ENCODE results near the gene DPP9. TPM values are rescaled to one million over a fixed set of nuclear protein-coding genes. Genes with fewer than 3 reads are reported as not detected.

DPP9 gene
- total RNA-seq, 1 donor from 2014 or later = 53.8 TPM

DNA sequence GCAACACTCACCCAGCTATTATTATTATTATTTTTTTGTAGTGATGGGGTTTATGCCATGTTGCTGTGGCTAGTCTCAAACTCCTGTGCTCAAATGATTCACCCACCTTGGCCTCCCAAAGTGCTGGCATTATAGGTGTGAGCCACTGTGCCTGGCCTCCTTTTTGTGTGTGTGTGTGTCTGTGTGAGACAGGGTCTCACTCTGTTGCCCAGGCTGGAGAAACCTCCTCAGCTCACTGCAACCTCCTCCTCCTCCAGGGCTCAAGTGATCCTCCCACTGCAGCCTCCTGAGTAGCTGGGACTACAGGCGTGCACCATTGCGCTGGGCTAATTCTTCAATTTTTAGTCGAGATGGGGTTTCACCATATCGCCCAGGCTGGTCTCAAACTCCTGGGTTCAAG, 49.9 kb downstream of the DPP9 start:
- Histone ChIP-seq H3K27me3 (no peaks in the 10 kb centered on the region), H3K27ac (no peak overlapping the region), H3K4me3 (no peak overlapping the region), H3K9me3 (no peaks in the 10 kb centered on the region), H3K36me3 (peaks cover 0 to 18% of the 10 kb centered on the region in 2 donors), H3K4me1 (peaks cover 22% of the 10 kb centered on the region)
- TF ChIP-seq POLR2AphosphoS5 (IDR thresholded peaks at IDR 0.05; ENCODE audit: insufficient read depth in 1 of 2, low read depth in 1 of 2) (no peak), CTCF (IDR thresholded peaks at IDR 0.05) (no peak), POLR2A (IDR thresholded peaks at IDR 0.05) (no peak)
- intact Hi-C loops (cut with DNase I) = no loop called here
- no peak for DNase-seq (ENCODE audit: extremely low spot score in 2 of 2)

DNA sequence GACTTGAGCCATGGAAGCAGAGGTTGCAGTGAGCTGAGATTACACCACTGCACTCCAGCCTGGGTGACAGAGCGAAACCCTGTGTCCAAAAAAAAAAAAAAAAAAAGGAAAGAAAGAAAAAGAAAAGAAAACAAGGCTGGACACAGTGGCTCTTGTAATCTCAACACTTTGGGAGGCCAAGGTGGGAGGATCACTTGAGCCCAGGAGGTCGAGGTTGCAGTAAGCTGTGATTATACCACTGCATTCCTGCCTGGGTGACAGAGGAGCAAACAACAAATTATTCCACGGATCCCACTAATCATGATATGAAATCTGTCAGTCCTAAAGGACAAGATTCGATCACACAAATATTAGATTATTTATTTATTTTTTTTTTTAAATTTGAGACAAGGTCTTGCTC, 50.4 kb downstream of the DPP9 start:
- Histone ChIP-seq H3K9me3 (no peaks in the 10 kb centered on the region), H3K36me3 (peaks cover 0 to 19% of the 10 kb centered on the region in 2 donors), H3K27me3 (no peaks in the 10 kb centered on the region), H3K4me1 (peaks cover 27% of the 10 kb centered on the region), H3K27ac (no peak overlapping the region), H3K4me3 (no peak overlapping the region)
- intact Hi-C loops (cut with DNase I) = no loop called here
- no peak for DNase-seq (ENCODE audit: extremely low spot score in 2 of 2)
- TF ChIP-seq POLR2AphosphoS5 (IDR thresholded peaks at IDR 0.05; ENCODE audit: insufficient read depth in 1 of 2, low read depth in 1 of 2) (no peak), CTCF (IDR thresholded peaks at IDR 0.05) (no peak), POLR2A (IDR thresholded peaks at IDR 0.05) (no peak)

GRCh38 chr19:4671185-4671851, 52.3 kb downstream of the DPP9 start:
- peaks cover 28% of the 10 kb centered on the region for H3K4me1 ChIP-seq
- H3K27me3 ChIP-seq = no peaks in the 10 kb centered on the region
- no peaks in the 10 kb centered on the region for H3K9me3 ChIP-seq
- intact Hi-C loops (cut with DNase I) = no loop called here
- peak overlapping the region; percentile 69 for H3K27ac ChIP-seq
- no peak for DNase-seq (ENCODE audit: extremely low spot score in 2 of 2)
- H3K36me3 ChIP-seq = peaks cover 0 to 23% of the 10 kb centered on the region in 2 donors
- TF ChIP-seq POLR2A (IDR thresholded peaks at IDR 0.05) (no peak), CTCF (IDR thresholded peaks at IDR 0.05) (no peak), POLR2AphosphoS5 (IDR thresholded peaks at IDR 0.05; ENCODE audit: insufficient read depth in 1 of 2, low read depth in 1 of 2) (no peak)
- no peak overlapping the region for H3K4me3 ChIP-seq

DNA sequence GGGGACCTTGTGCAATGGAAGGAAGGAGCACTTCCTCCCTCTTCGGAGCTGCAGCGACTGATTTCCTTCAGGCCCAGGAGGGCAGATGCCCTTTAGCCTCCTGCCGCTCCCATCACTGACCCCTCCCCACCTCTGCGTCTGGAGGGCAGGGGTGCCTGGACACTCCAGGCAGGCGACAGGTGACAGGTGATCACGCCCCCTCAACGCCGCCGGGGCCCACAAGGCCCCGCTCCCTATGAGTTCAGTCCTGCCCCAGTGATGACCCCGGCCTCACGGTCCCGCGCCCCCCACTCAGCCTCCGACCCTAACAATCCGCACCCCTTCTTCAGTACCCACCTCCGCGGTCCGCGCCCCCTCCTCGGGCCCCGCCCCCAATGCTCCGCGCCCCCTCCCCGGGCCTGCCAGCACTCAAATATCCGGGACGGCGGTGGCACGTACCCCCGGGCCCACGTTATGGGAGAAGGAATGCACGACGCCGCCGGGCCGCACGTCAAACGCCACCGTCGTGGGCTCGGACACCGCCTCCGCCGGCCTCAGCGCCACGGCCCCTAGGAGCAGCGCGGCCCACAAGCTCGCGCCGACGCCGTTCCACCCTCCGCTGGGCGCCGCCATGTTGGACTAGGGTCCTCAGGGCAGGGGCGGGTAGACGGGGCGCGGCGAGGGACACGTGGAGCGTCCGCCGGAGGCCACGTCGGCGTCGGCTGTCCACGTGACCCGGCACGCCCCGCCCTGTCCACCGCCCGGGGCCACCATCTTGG, 53.7 kb downstream of the DPP9 start, which contains the start of gene MYDGF:
Gene MYDGF, minus strand, starts transcription at position 620 of the 758 bp plus-strand sequence. Its CDS starts 8 bp downstream, at position 612.
- TF ChIP-seq CTCF (IDR thresholded peaks at IDR 0.05) = no peak
- no peak for TF ChIP-seq POLR2A (IDR thresholded peaks at IDR 0.05)
- TF ChIP-seq POLR2AphosphoS5 (IDR thresholded peaks at IDR 0.05; ENCODE audit: insufficient read depth in 1 of 2, low read depth in 1 of 2) = peak in 1 of 2 donors; percentile 52
- Histone ChIP-seq H3K4me1 (peaks cover 28% of the 10 kb centered on the region), H3K36me3 (peaks cover 0 to 30% of the 10 kb centered on the region in 2 donors), H3K27ac (peak within 1 kb of the TSS; percentile 69), H3K27me3 (no peaks in the 10 kb centered on the region), H3K9me3 (no peaks in the 10 kb centered on the region), H3K4me3 (peak within 1 kb of the TSS; percentile 87 to 91)
- DNase-seq (ENCODE audit: extremely low spot score in 2 of 2) = no peak
- intact Hi-C loops (cut with DNase I) = no loop called here

- peaks cover 15% of the 10 kb centered on the region for H3K4me1 ChIP-seq
- no peaks in the 10 kb centered on the region for H3K27me3 ChIP-seq
- intact Hi-C loops (cut with DNase I) = no loop called here
- H3K4me3 ChIP-seq = no peak overlapping the region
- TF ChIP-seq POLR2A (IDR thresholded peaks at IDR 0.05) (no peak), CTCF (IDR thresholded peaks at IDR 0.05) (no peak), POLR2AphosphoS5 (IDR thresholded peaks at IDR 0.05; ENCODE audit: insufficient read depth in 1 of 2, low read depth in 1 of 2) (no peak)
- H3K36me3 ChIP-seq = peaks cover 0 to 73% of the 10 kb centered on the region in 2 donors
- no peak overlapping the region for H3K27ac ChIP-seq
- no peak for DNase-seq (ENCODE audit: extremely low spot score in 2 of 2)
- no peaks in the 10 kb centered on the region for H3K9me3 ChIP-seq
These were observed 59.0 kb downstream of the DPP9 start for GRCh38 chr19:4664642-4665041.
